Measurements from ENCODE around the gene LRRC31. TPM values are rescaled to one million over a fixed set of nuclear protein-coding genes. Genes with fewer than 3 reads are reported as not detected.

Gene LRRC31
- polyA plus RNA-seq, 3 donors: 0.17 to 0.37 (median 0.26) TPM

DNA sequence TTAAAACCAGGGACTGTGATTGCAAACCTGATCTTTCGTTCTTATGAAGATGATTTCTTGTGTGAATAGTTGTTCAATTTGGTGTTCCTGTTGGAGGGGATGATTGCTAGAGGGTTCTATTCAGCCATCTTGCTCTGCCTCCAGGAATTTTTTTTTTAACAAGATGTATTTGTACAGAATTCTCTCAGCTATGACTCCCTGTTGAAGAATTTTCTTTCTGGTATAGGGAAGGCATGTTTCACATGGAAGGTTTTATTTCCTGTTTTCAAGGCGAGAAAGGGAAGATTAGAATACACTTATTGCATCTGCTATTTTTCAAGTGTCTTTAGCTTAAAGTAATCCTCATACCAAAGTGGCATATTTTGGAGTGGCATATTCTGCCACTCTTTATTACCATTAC lies 51.4 kb downstream of the LRRC31 start:
- no peak for DNase-seq (ENCODE audit: low read depth in 3 of 3, low spot score in 2 of 3)

DNA sequence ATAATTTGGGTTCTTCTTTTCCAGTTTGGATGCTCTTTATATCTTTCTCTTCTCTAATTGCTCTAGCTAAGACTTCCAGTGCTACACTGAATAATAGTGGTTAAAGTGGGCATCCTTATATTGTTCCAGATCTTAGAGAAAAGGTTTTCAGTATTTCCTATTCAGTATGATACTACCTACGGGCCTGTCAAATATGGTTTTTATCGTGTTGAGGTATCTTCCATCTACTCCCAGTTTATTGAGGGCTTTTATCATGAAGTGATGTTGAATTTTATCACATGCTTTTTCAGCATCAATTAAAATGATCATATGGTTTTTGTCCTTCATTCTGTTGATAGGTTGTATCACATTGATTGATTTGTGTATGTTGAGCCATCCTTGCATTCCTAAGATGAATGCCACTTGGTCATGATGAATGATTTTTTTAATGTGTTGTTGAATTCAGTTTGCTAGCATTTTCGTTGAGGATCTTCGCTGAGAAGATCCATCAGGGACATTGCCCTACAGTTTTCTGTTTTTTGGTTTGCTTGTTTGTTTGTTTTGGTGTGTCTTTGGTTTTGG lies 54.1 kb downstream of the LRRC31 start:
- DNase-seq (ENCODE audit: low read depth in 3 of 3, low spot score in 2 of 3): no peak

DNA sequence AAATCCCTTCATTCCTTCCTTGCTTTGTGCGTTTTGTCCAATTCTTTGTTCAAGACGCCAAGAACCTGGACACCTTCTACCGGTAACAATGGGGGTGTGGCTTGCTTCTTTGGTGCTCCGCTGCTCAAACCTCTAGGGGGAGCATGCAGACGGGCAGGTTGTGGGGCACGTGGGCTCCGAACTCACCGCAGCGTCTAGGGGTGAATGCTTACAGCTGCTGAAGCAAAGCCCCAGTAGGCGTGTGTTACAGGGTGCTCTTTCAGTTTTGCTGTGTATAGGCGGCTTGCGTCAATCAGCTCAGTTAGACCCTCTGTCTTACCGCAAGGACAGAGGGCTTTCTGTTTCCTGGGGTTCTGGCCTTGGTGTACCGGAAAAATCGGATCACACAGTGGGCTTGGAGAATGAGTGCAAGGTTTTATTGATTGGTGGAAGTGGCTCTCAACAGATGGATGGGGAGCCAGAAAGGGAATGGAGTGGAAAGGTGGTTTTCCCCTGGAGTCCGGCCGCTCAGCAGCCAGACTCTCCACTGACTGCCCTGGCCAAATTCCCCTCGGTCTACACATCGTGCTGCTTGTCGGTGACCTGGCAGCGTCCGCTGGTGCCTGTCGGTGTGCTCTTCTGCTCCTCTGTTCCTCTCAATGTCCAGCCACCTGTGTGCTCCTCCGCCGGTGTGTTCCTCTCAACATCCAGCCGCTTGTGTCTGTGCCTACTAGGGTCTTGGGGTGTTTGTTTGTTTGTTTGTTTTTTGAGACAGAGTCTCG lies 55.8 kb downstream of the LRRC31 start:
- no peak for DNase-seq (ENCODE audit: low read depth in 3 of 3, low spot score in 2 of 3)

DNA sequence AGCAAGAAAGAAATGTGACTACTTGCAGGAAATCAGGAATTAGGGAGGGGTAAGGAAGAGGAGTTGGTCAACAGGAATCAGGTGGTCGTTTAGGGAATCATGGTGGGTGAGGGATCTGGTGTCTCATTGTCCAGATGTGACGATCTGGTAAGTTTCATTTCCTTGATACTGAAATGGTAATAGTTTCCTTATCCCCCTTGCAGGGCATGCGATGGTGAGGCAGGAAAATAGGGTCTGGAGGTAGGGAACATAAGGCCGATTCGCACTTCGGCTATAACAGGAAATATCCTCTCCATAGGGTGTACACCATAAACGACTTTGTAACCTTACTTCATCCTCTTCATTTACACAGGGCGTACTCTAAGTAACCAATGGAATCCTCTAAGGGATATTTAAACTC lies 56.5 kb downstream of the LRRC31 start:
- DNase-seq (ENCODE audit: low read depth in 3 of 3, low spot score in 2 of 3): no peak

DNA sequence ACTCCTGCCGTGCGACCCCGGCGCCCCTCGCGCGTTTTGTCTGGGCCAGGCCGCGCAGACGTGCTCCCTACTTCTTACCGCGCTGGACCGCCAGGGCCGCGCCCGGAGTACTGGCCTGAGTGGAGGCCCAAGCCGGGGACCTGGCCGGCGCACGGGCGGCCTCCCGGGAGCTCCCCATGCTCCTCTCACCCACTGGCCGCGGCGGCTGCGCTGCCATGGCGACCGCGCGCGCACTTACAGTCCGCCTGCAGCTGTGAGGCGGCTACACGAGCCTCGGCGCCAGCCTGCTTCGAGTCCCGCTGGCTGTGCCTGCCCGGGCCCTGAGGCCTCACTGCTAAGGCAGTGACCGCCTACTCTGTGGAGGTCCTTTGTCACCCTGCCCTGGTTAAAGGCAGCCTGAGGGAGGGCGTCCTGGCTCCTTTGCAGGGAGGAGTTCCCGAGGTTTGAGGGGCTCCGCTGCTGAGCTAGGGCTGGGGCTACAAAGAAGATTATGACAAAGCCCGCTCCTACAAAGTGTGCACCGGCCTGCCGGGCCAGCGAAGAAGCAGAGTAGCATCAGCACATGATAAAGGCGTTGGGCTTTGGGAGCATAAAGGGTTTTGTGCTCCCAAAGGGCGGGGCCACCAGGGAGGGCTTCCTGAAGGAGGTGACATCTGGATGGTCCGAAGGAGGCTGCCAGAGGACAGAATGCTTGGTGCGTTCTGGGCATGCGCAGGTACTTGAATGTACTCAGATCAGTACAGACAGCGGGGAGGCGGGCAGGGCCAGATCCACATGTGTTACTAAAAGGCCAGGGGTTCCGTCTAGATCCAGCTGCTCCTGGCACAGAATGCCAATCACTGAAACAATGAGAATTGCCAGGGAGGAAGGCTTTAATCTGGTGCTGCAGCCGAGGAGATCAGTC lies 57.2 kb downstream of the LRRC31 start, which contains the start of the genes LRRC34 and LRRIQ4:
Gene LRRC34 (minus strand): TSS at position 573 of the 904 bp plus-strand sequence. CDS start 356 bp downstream, at position 217.
Gene LRRIQ4 (plus strand): TSS at position 539 of the 904 bp plus-strand sequence. CDS start 9,052 bp downstream, outside the sequence.
- peak; percentile 38 to 53 (median 47) for DNase-seq (ENCODE audit: low read depth in 3 of 3, low spot score in 2 of 3)

DNA sequence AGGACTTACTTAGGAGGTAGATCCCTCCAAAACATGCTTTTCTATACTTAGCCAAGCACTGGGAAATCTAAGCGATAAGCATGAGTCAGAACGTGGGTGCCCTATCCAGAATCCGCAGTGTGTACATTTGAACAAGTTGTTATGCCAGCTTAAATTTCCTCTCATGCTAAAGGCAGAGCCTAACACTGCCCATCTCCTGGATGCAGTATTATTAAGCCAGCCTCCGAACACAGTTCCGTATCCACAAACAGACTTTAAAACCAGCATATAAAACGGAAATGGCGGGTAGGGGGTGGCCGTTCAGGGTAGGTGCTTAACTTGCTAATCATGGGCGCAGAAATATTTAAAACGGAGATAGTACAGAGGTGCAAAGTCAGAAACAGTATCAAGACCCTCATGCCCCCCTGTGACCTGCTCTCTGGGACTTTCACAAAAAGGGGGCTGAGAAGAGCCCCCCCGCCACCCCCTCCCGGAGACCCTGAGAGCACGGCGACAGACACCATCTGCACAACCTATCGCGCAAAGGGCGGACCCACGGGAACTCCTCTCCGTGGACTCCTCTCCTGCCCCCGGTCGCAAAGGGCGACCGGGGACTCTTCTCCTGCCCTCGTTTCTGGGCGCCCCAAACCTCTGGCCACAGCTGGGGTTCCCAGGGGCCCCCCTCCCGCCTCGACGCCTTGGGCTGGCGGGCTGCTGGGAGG lies 58.0 kb downstream of the LRRC31 start:
- DNase-seq (ENCODE audit: low read depth in 3 of 3, low spot score in 2 of 3): peak; percentile 21 to 31 (median 29)

DNA sequence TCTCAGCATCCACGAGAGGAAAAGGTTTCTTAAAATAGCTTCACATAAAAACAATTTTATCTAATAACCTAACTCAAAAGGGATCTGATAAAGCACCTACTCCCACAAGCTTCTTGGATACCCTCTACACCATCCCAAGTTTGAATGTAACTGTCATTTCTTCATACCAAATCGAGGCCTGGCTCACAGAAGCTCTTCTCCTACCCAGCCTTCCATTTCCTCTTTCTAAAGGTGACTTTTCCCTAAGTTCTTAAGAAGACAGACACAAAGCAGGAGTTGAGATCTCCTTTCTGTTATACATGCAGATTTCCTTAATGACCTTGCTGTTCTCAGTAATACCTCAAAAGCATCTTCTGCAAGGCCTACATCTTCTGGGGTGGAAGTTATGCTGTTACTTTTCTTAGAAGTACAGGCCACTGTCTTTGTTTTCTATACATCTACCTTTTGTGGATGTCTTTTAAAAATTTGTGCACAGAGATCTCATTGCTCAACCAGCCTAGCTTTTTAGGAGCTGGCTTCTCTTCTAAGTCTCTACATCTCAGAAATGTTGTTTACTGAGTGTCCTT lies 60.4 kb downstream of the LRRC31 start:
- DNase-seq (ENCODE audit: low read depth in 3 of 3, low spot score in 2 of 3): no peak

DNA sequence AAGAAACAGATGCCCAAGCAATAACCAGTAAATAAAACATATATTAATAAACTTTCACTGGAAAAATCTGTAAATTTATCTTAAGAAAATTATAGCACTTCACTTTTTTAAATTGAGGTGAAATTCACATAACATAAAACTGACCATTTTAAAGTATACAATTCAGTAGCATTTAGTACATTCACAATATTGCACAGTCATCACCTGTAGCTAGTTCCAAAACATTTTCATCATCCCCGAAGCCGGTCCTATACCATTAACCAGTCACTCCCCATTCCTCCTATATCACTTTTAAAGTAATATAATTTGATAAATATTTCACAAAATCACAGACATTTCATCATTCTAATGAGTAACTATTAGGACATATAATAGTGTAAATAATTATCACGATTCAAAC lies 65.1 kb downstream of the LRRC31 start:
- DNase-seq (ENCODE audit: low read depth in 3 of 3, low spot score in 2 of 3): no peak

DNA sequence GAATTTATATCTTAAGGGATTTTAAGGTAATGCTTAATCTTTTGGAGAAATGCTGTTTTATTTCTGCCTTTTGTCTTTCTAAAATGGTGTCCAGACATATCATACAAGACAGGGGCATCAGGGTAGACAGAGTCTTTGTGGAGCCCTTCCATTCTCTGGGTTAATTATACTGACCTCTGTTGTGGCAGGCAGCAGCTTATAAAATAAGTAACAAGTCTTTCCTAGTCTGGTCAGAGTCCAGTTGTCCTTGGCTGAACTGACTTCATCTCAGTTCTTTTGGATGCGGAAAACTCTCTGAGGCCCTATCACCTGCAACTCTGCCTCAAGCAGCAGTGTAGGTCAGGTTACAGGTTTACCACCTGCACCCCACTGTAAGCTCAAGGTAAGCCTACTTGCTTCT lies 77.4 kb downstream of the LRRC31 start:
- no peak for DNase-seq (ENCODE audit: low read depth in 3 of 3, low spot score in 2 of 3)

DNA sequence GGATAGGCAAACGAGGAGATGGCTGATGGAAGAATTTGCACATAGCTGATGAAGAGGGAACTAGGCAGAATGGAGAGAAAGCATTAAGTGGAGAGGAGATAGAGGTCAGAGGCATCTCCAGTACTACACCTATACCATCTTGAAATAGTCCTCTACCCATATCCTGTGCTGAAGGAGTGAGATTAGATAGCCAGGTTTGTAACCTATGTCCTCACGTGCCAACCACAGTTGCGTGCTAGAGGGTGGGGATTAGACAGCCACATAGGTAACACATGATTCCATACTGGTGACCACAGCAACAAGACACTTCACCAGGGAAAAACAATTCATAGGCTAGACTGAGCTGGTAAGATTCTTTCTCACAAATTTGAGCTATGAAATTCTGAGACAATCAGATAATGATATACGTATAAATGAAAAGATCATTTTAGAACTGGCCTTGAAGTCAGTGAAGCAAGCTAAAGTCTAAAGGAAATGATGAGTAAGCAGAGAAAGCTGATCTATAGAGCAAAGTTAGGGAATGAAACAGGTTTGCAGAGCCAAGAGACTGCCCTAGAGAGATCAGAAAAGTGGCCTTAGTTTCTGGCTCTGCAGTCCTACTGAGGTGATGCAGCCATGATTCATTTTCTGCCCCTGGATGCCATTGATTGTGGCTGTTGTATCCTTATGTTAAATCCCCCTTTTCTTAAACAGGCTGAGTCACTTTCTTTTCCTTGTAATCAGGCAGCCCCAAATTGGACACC lies 78.9 kb downstream of the LRRC31 start:
- DNase-seq (ENCODE audit: low read depth in 3 of 3, low spot score in 2 of 3): no peak

DNA sequence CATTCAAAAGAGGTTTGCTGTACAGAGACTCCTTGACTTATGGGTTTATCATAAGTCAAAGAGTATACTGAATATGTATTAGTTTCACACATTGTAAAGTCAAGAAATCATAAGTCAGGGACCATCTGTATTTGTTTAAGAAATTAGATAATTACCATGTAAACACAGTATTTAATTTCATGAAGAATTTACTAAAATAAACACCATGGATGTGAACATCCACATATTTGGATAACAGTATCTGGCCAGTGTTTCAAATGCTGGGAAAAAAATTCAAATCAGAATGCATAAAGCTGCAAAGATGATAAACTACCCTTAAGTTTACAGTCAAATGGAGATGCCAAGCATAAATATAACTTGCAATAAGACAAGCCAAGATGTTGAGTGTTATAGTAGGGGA lies 79.5 kb downstream of the LRRC31 start:
- no peak for DNase-seq (ENCODE audit: low read depth in 3 of 3, low spot score in 2 of 3)

Other genes starting within 250 kb of the LRRC31 start
- 100 to 1,000 TPM; 183 to 223 (median 214) TPM for gene MECOM, start 206.2 kb downstream of the LRRC31 start, polyA plus RNA-seq (ENCODE audit: insufficient read length in 3 of 3)
- under 1 TPM in 1 of 3 donors, not detected in 2; 0.33 TPM for gene TERC, start 104.9 kb downstream of the LRRC31 start, polyA plus RNA-seq (ENCODE audit: insufficient read length in 3 of 3)
- gene ACTRT3, start 100.4 kb downstream of the LRRC31 start, polyA plus RNA-seq (ENCODE audit: insufficient read length in 3 of 3): 1 to 10 TPM; 4.1 to 5.6 (median 5.2) TPM
- 10 to 100 TPM; 31.5 to 36.1 (median 36.0) TPM for gene MYNN, start 96.5 kb downstream of the LRRC31 start, polyA plus RNA-seq (ENCODE audit: insufficient read length in 3 of 3)
- gene LRRIQ4, start 57.1 kb downstream of the LRRC31 start, polyA plus RNA-seq (ENCODE audit: insufficient read length in 3 of 3): under 1 TPM; 0.08 to 0.23 (median 0.18) TPM
- 10 to 100 TPM; 10.3 to 13.3 (median 13.1) TPM for gene LRRC34, start 57.0 kb downstream of the LRRC31 start, polyA plus RNA-seq (ENCODE audit: insufficient read length in 3 of 3)
- not detected for gene SAMD7, start 41.6 kb upstream of the LRRC31 start, polyA plus RNA-seq (ENCODE audit: insufficient read length in 3 of 3)
- 100 to 1,000 TPM; 210 to 215 (median 214) TPM for gene SEC62, start 96.9 kb upstream of the LRRC31 start, polyA plus RNA-seq (ENCODE audit: insufficient read length in 3 of 3)
- gene GPR160, start 168.1 kb upstream of the LRRC31 start, polyA plus RNA-seq (ENCODE audit: insufficient read length in 3 of 3): 10 to 100 TPM; 29.9 to 36.3 (median 30.7) TPM